ENCODE results near the gene MT1A. TPM values are rescaled to one million over a fixed set of nuclear protein-coding genes. Genes with fewer than 3 reads are reported as not detected.

Gene MT1A
- total and polyA plus RNA-seq, 2 donors (not counting 3 experiments of a cell fraction or from before 2014, with no cell fraction given): 6.5 to 8.4 TPM

DNA sequence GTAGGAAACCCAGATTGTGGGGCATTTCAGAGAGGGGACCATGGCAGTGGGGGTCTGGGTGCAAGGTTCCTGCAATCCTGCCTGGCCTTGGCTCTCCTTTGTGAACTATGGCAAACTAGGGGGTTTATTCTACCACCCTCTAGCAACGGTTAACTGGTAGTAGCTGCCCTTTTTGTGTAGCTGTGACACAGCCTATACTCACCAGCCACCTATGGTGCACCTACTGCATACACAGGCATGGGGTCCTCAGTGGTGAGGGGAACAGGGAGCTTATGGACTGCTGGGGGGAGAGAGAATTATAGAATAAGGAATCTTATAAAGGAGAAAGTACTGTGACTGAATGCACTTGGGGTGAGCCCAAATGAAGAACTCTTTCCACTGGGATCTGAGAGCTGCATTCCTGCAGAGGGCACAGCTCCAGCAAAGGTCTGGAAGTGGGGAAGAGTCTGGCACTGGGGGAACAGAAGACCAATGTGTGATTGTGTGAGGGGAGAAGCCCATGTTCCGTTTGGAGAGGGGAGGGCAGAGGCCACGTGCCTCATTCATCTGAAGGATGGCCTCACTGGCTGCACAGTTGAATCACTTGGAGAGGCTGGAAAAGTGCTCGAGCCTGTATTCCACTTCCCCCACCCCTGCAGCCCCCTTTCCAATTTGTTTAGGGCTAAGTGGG lies 45.9 kb downstream of the MT1A start:
- Histone ChIP-seq H3K9me1 (replicated peaks; ENCODE audit: control insufficient read depth, extremely low read depth, insufficient read depth, low read length) (no peaks in the 10 kb centered on the region), H3K27me3 (ENCODE audit: control insufficient read depth in 2 of 2, insufficient read depth in 2 of 2, low read length in 2 of 2) (no peaks in the 10 kb centered on the region), H3K9me3 (replicated peaks; ENCODE audit: control insufficient read depth, insufficient read depth, low read length) (no peaks in the 10 kb centered on the region), H3K9ac (replicated peaks; ENCODE audit: extremely low read depth, insufficient read depth, low read length) (no peak overlapping the region), H3K4me1 (ENCODE audit: control insufficient read depth, extremely low read depth, insufficient read depth, low read length) (peaks cover 10% of the 10 kb centered on the region), H3K36me3 (ENCODE audit: control insufficient read depth in 2 of 2, extremely low read depth in 1 of 2, insufficient read depth in 2 of 2, low read length in 2 of 2) (no peaks in the 10 kb centered on the region), H3K27ac (ENCODE audit: insufficient read depth, low read depth, low read length) (no peak overlapping the region), H3K79me2 (ENCODE audit: control insufficient read depth, insufficient read depth, low read length) (no peaks in the 10 kb centered on the region), H4K20me1 (replicated peaks; ENCODE audit: control insufficient read depth, extremely low read depth, insufficient read depth, low read length) (no peaks in the 10 kb centered on the region), H2AFZ (ENCODE audit: low read depth, low read length) (no peak overlapping the region), H3K4me2 (ENCODE audit: insufficient read depth, low read length) (no peak overlapping the region), H3K4me3 (replicated peaks in 1 of 3; ENCODE audit: insufficient read depth in 1 of 3, low read depth in 1 of 3, low read length in 3 of 3) (no peak overlapping the region)
- CTCF ChIA-PET: interaction anchor here (1.5 to 1.6 kb wide), 2 partner anchors 18 to 84 kb away, joined by 4 read pairs; no protein-coding TSS in a partner anchor
- dilution Hi-C loops (cut with MboI; ENCODE audit: extremely low pct_ligation_motif_present, low sequenced_read_pairs): no loop called here
- TF ChIP-seq MAX (IDR thresholded peaks at IDR 0.05; ENCODE audit: insufficient read depth, insufficient read length): no peak
- TF ChIP-seq, protein P1, sequence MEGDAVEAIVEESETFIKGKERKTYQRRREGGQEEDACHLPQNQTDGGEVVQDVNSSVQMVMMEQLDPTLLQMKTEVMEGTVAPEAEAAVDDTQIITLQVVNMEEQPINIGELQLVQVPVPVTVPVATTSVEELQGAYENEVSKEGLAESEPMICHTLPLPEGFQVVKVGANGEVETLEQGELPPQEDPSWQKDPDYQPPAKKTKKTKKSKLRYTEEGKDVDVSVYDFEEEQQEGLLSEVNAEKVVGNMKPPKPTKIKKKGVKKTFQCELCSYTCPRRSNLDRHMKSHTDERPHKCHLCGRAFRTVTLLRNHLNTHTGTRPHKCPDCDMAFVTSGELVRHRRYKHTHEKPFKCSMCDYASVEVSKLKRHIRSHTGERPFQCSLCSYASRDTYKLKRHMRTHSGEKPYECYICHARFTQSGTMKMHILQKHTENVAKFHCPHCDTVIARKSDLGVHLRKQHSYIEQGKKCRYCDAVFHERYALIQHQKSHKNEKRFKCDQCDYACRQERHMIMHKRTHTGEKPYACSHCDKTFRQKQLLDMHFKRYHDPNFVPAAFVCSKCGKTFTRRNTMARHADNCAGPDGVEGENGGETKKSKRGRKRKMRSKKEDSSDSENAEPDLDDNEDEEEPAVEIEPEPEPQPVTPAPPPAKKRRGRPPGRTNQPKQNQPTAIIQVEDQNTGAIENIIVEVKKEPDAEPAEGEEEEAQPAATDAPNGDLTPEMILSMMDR (IDR thresholded peaks at IDR 0.05; ENCODE audit: extremely low read depth in 1 of 2, insufficient read depth in 1 of 2, low read depth in 1 of 2, low read length in 2 of 2): no peak
- no peak for TF ChIP-seq POLR2A (IDR thresholded peaks at IDR 0.05; ENCODE audit: low read depth, low read length)
- TF ChIP-seq FOS (IDR thresholded peaks at IDR 0.05; ENCODE audit: borderline replicate concordance, insufficient read depth, low read length): no peak
- TF ChIP-seq JUN (IDR thresholded peaks at IDR 0.05; ENCODE audit: borderline replicate concordance, insufficient read depth, insufficient read length, low read depth): no peak
- TF ChIP-seq POLR2AphosphoS5 (IDR thresholded peaks at IDR 0.05; ENCODE audit: insufficient read depth, low read depth, low read length): no peak
- no peak for TF ChIP-seq EZH2 (IDR thresholded peaks at IDR 0.05; ENCODE audit: borderline replicate concordance, low read depth, low read length, severe bottlenecking)
- no peak for TF ChIP-seq MYC (IDR thresholded peaks at IDR 0.05; ENCODE audit: low read depth, low read length)
- TF ChIP-seq GATA2 (IDR thresholded peaks at IDR 0.05; ENCODE audit: insufficient read depth, insufficient read length, low read depth, low read length): no peak
- no TSS peak for BruUV-seq (replicated peaks)
- DNase-seq (ENCODE audit: low read depth, low spot score) (no peak), FAIRE-seq (no peak)
- intact Hi-C loops (cut with micrococcal nuclease): no loop called here
- POLR2A ChIA-PET: no interaction called here
